Tibial artery (tissue), 4 donors: Measurements from ENCODE around the gene PRDM5.

Experiments
- DNase-seq, 2 donors: peaks; one replicate each; pipeline ENCODE4 v3.0.0-alpha.2; 2019
- H3K27ac ChIP-seq, 2 donors: fragments of 200-600 bp; sonication (generic) in 1 of 2; 1 replicate in 1 of 2; 2 replicates in 1 of 2; pipeline ENCODE4 v1.5.1; 2018 to 2019; ENCODE audit warnings: mild to moderate bottlenecking in 1 of 2
- H3K27me3 ChIP-seq, 2 donors: fragments of 200-600 bp; sonication (generic) in 1 of 2; one replicate each; pipeline versions ENCODE4 v1.5.1 to v1.6.0; 2016 to 2019
- H3K36me3 ChIP-seq, 3 donors: fragments of 200-600 bp; sonication (generic) in 2 of 3; one replicate each; pipeline ENCODE4 v1.5.1; 2016 to 2019; ENCODE audit warnings: mild to moderate bottlenecking in 2 of 3
- H3K4me1 ChIP-seq, 4 donors: fragments of 200-600 bp; sonication (generic) in 2 of 4; 1 replicate in 3 of 4; 2 replicates in 1 of 4; pipeline ENCODE4 v1.5.1; 2016 to 2019
- H3K4me3 ChIP-seq, 2 donors: fragments of 200-600 bp; sonication (generic) in 1 of 2; 1 replicate in 1 of 2; 2 replicates in 1 of 2; pipeline ENCODE4 v1.5.1; 2018 to 2019; ENCODE audit warnings: mild to moderate bottlenecking in 2 of 2
- H3K9me3 ChIP-seq, 3 donors: fragments of 200-600 bp; sonication (generic) in 1 of 3; one replicate each; pipeline ENCODE4 v1.5.1; 2016 to 2019
- CTCF ChIP-seq, 2 experiments: fragments of 200-600 bp in 1 of 2; fragments of 450-650 bp in 1 of 2; IDR thresholded peaks; one replicate each; pipeline ENCODE4 v1.5.1; 2017 to 2019; ENCODE audit warnings: antibody characterized with exemption in 2 of 2, mild to moderate bottlenecking in 1 of 2, moderate library complexity in 1 of 2
- intact Hi-C: fragments of 100-400 bp; cut with DNase I; formaldehyde crosslinking; loops from one replicate; pipeline ENCODE4 v1.15.0; 2023; ENCODE audit warnings: low total_unique reads

PRDM5 gene

DNA sequence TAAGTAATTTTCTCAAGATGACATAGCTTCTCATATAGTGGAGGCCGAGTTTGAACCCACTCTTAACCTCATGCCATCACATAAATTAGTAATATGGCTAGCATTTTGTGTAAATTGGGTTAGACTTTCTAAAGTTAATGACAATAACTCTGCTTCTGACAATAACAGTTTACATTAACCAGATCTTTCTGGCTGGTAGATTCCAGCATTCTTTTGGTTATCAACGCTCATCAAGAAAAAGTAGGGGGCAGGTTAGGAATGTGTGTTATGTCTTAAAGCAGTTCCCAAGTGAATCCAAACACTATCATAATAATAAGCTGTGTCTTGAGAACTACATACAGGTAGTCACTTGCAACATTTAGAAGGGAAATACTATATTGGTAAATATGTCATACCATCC, 162.5 kb downstream of the PRDM5 start:
- H3K4me3 ChIP-seq = no peak overlapping the region
- no peaks in the 10 kb centered on the region for H3K36me3 ChIP-seq
- H3K4me1 ChIP-seq = no peaks in the 10 kb centered on the region
- intact Hi-C loops = no loop called here
- H3K9me3 ChIP-seq = no peaks in the 10 kb centered on the region
- no peak for DNase-seq
- no peaks in the 10 kb centered on the region for H3K27me3 ChIP-seq
- TF ChIP-seq CTCF (IDR thresholded peaks at IDR 0.05) = no peak
- H3K27ac ChIP-seq = no peak overlapping the region

DNA sequence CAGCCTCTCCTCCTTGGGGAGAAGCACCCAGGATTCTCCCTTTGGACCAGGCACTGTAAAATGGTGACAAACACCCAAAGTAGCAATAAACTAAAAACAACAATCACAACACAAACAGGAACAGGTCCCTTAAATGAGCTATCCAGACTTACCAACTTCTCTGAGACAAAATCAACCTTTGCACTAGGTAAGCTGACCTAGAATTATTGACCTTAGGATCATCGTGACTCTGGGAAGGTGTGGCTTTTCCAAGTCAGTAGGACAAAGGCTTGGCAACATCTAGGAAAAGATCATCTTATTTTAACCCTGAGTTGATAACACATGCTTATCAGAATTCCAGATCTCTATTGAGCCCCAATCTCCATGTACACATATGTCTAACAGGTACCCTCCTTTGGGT, 166.7 kb downstream of the PRDM5 start:
- H3K4me1 ChIP-seq = no peaks in the 10 kb centered on the region
- no peak for DNase-seq
- H3K36me3 ChIP-seq = peaks cover 5 to 9% (median 8%) of the 10 kb centered on the region in 3 donors
- no peak for TF ChIP-seq CTCF (IDR thresholded peaks at IDR 0.05)
- no peak overlapping the region for H3K27ac ChIP-seq
- H3K27me3 ChIP-seq = no peaks in the 10 kb centered on the region
- intact Hi-C loops = no loop called here
- H3K4me3 ChIP-seq = no peak overlapping the region
- peaks cover 0 to 3% (median 3%) of the 10 kb centered on the region in 3 donors for H3K9me3 ChIP-seq

DNA sequence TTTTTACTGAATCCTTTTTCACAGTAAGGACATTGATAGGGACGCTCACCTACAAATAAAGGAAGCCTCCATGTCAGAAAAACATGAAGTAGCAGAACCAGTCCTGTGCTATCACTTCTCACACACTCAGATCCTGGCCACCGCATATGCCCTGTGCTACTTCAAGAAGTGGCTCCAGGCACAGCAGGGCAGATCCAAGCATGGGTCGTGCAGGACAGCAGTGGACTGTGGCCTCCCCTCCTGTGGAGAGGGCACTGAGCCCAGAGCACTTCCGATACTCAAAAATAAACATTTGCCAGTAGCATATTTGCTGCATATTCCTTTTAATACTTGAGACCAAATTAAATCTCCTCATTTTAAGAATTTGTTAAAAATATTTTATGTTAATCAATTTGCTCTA, 167.9 kb downstream of the PRDM5 start:
- DNase-seq = no peak
- Histone ChIP-seq H3K9me3 (peaks cover 0 to 6% (median 5%) of the 10 kb centered on the region in 3 donors), H3K4me1 (no peaks in the 10 kb centered on the region), H3K4me3 (no peak overlapping the region), H3K36me3 (peaks cover 10 to 21% (median 13%) of the 10 kb centered on the region in 3 donors), H3K27ac (no peak overlapping the region), H3K27me3 (no peaks in the 10 kb centered on the region)
- intact Hi-C loops = no loop called here
- TF ChIP-seq CTCF (IDR thresholded peaks at IDR 0.05) = no peak

DNA sequence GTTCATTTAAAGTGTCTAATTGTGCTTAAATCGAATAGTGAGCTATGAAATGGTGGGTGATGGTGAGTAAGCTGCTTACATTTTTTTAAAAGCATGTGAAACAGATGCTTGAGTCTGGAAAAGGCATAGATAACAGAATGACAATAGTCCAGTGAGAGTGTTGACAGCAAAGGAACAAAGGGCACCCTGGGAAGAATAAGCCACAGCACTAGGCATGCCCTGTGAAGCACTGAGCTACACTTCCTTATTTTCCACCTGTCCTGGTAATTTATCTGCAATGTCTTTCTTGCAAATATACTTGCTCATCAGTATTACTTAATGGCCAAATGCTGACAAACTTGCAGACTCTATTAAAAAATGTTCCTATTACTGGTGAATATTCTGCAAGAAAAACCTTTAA, 168.7 kb downstream of the PRDM5 start:
- peaks cover 0 to 6% (median 5%) of the 10 kb centered on the region in 3 donors for H3K9me3 ChIP-seq
- no peaks in the 10 kb centered on the region for H3K4me1 ChIP-seq
- no peak overlapping the region for H3K27ac ChIP-seq
- H3K4me3 ChIP-seq = no peak overlapping the region
- TF ChIP-seq CTCF (IDR thresholded peaks at IDR 0.05) = no peak
- peaks cover 10 to 26% (median 17%) of the 10 kb centered on the region in 3 donors for H3K36me3 ChIP-seq
- intact Hi-C loops = no loop called here
- no peaks in the 10 kb centered on the region for H3K27me3 ChIP-seq
- no peak for DNase-seq

- H3K27ac ChIP-seq = no peak overlapping the region
- no peaks in the 10 kb centered on the region for H3K4me1 ChIP-seq
- peaks cover 10 to 26% (median 17%) of the 10 kb centered on the region in 3 donors for H3K36me3 ChIP-seq
- intact Hi-C loops = no loop called here
- no peak for DNase-seq
- no peaks in the 10 kb centered on the region for H3K27me3 ChIP-seq
- H3K4me3 ChIP-seq = no peak overlapping the region
- H3K9me3 ChIP-seq = peaks cover 0 to 6% (median 5%) of the 10 kb centered on the region in 3 donors
- TF ChIP-seq CTCF (IDR thresholded peaks at IDR 0.05) = no peak
Observed at GRCh38 chr4:120750152-120750525, 172.4 kb downstream of the PRDM5 start.
